Transverse colon (tissue), 4 donors: ENCODE data around the gene DNAJB6.

Experiments
- POLR2AphosphoS5 ChIP-seq, 3 donors: sonication (generic); formaldehyde crosslinking; IDR thresholded peaks; one replicate each; pipeline ENCODE4 v1.6.1; 2016; ENCODE audit warnings: antibody characterized with exemption in 3 of 3
- TF ChIP-seq, protein P1 (sequence below), 5 experiments: fragments of 200-600 bp in 3 of 5; fragments of 450-650 bp in 2 of 5; sonication (generic) in 3 of 5; IDR thresholded peaks; 1 replicate in 2 of 5; 2 replicates in 3 of 5; pipeline ENCODE4 v1.5.1; 2016 to 2017; ENCODE audit warnings: antibody characterized with exemption in 5 of 5, inconsistent platforms in 3 of 5, mild to moderate bottlenecking in 2 of 5, moderate library complexity in 1 of 5

DNA sequence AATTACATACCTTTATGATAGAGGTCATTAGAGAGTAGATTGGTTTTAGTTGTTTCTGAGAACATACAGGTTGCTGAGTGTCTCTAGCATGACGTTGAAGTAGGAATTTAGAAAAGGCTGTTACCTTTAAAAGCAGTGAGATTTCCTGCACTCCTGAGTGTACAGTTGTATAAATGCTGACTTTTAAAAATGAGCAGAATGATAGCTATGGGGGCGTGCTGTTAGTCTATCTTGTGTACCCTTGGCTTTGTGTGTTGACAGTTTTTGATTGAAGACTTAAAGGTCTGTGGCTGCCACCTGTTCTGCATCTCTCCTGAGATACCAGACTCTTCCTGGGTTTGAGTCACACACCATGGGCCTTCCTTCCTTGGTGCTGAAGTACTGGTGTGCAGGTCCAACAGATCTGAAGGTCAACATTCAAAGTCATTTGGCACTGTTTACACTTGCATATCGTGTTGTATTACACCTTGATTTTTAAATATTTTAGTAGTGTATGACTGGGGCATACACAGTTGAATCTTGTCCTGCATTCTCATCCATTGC is 23.8 kb downstream of the DNAJB6 start:
- TF ChIP-seq, protein P1, sequence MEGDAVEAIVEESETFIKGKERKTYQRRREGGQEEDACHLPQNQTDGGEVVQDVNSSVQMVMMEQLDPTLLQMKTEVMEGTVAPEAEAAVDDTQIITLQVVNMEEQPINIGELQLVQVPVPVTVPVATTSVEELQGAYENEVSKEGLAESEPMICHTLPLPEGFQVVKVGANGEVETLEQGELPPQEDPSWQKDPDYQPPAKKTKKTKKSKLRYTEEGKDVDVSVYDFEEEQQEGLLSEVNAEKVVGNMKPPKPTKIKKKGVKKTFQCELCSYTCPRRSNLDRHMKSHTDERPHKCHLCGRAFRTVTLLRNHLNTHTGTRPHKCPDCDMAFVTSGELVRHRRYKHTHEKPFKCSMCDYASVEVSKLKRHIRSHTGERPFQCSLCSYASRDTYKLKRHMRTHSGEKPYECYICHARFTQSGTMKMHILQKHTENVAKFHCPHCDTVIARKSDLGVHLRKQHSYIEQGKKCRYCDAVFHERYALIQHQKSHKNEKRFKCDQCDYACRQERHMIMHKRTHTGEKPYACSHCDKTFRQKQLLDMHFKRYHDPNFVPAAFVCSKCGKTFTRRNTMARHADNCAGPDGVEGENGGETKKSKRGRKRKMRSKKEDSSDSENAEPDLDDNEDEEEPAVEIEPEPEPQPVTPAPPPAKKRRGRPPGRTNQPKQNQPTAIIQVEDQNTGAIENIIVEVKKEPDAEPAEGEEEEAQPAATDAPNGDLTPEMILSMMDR (IDR thresholded peaks at IDR 0.05): no peak
- TF ChIP-seq POLR2AphosphoS5 (IDR thresholded peaks at IDR 0.05): no peak
